GM12878 (cell line): Measurements from ENCODE around the gene PUS10. TPM values are rescaled to one million over a fixed set of nuclear protein-coding genes. Genes with fewer than 3 reads are reported as not detected.
A peak's percentile ranks its signal among the peaks of the same experiment; 100 is the strongest.

Source experiments
- ATAC-seq: fragments of 200-7000 bp; cut with Tn5 transposase; 3 replicates; pipeline ENCODE4 v1.9.1; 2020; ENCODE audit warnings: mild to moderate bottlenecking, moderate library complexity
- BruUV-seq: library from RNA; stranded (reverse); fragments of 400-500 nt; replicated peaks from 2 replicates; lab custom pipeline; 2021; lab: Mats Ljungman, UMichigan
- CTCF ChIA-PET: fragments of 300-600 bp; sonication (Branson Sonifier 250); formaldehyde crosslinking; extraction: SDS; loops from one replicate; lab custom pipeline; 2021; ENCODE audit warnings: inconsistent platforms; lab: Yijun Ruan, JAX
- POLR2A ChIA-PET: fragments of 350-600 bp; formaldehyde crosslinking; extraction: SDS; loops from one replicate; lab custom pipeline; 2021; ENCODE audit warnings: inconsistent platforms; lab: Charles Lee
- RAD21 ChIA-PET: fragments of 300-600 bp; sonication (Branson Sonifier 250); formaldehyde crosslinking; loops from one replicate; lab custom pipeline; 2023; ENCODE audit warnings: antibody characterized with exemption; ENCODE audit not compliant: unreplicated experiment; lab: Charles Lee
- SMC1A ChIA-PET: fragments of 300-600 bp; sonication (Branson Sonifier 250); formaldehyde crosslinking; loops from one replicate; lab custom pipeline; 2023; ENCODE audit not compliant: unreplicated experiment, uncharacterized antibody; lab: Charles Lee
- DNase-seq: peaks from one replicate; pipeline ENCODE4 v3.0.0-alpha.2; 2011; ENCODE audit warnings: low read depth, low spot score
- FAIRE-seq: peaks from 3 replicates; lab custom pipeline; 2011; peaks lifted over from hg19 to GRCh38; lab: Jason Lieb, UNC
- H2AFZ ChIP-seq: 2 replicates; pipeline ENCODE4 v1.6.0; 2011; ENCODE audit warnings: low read depth, low read length, control low read depth; ENCODE audit not compliant: control insufficient read depth
- H3K27ac ChIP-seq: 2 replicates; pipeline ENCODE4 v1.5.1; 2011; ENCODE audit warnings: control low read depth; ENCODE audit not compliant: control insufficient read depth, insufficient read depth
- H3K27me3 ChIP-seq, 2 experiments: replicated peaks in 1 of 2; 2 replicates each; pipeline versions ENCODE4 v1.6.0 to v1.6.1; 2011; ENCODE audit warnings: low read length in 1 of 2; ENCODE audit not compliant: control insufficient read depth in 2 of 2, insufficient read depth in 2 of 2
- H3K36me3 ChIP-seq, 2 experiments: 2 replicates each; pipeline ENCODE4 v1.5.1; 2011; ENCODE audit warnings: low read length in 1 of 2; ENCODE audit not compliant: control insufficient read depth in 2 of 2, insufficient read depth in 2 of 2
- H3K4me1 ChIP-seq: 2 replicates; pipeline ENCODE4 v1.6.1; 2011; ENCODE audit warnings: mild to moderate bottlenecking, low read length, moderate library complexity, mixed read lengths; ENCODE audit not compliant: control insufficient read depth, insufficient read depth
- H3K4me2 ChIP-seq: 2 replicates; pipeline ENCODE4 v1.6.0; 2011; ENCODE audit warnings: control low read depth; ENCODE audit not compliant: control insufficient read depth, insufficient read depth
- H3K4me3 ChIP-seq: fragments of 200-600 bp; sonication (generic); 2 replicates; pipeline ENCODE4 v1.5.1; 2016
- H3K79me2 ChIP-seq: 2 replicates; pipeline ENCODE4 v1.6.0; 2011; ENCODE audit warnings: low read length; ENCODE audit not compliant: control insufficient read depth, insufficient read depth
- H3K9ac ChIP-seq: 2 replicates; pipeline ENCODE4 v1.8.0; 2011; ENCODE audit warnings: low read length, control low read depth, mixed read lengths; ENCODE audit not compliant: control insufficient read depth, insufficient read depth
- H3K9me3 ChIP-seq: replicated peaks from 3 replicates; pipeline ENCODE4 v1.5.1; 2011; ENCODE audit warnings: mild to moderate bottlenecking, low read length; ENCODE audit not compliant: control insufficient read depth, insufficient read depth
- H4K20me1 ChIP-seq: 2 replicates; pipeline ENCODE4 v1.6.0; 2011; ENCODE audit not compliant: control insufficient read depth, insufficient read depth
- CHD1 ChIP-seq: IDR thresholded peaks from 2 replicates; pipeline ENCODE4 v1.6.1; 2012; ENCODE audit warnings: low read depth, low read length, improper control_type of control experiment
- ZNF24 ChIP-seq: fragments of 450-650 bp; IDR thresholded peaks from 2 replicates; pipeline ENCODE4 v1.6.1; 2017; ENCODE audit warnings: antibody characterized with exemption, mild to moderate bottlenecking
- WGBS: methylation state at CpG from one replicate; pipeline ENCODE4 v1.1.6; 2016; ENCODE audit warnings: low lambda C conversion rate; ENCODE audit not compliant: insufficient replicate concordance, insufficient coverage; ENCODE audit errors: missing lambda C conversion rate; 5-methylcytosine and 5-hydroxymethylcytosine counted together
- in situ Hi-C: fragments of 300-500 bp; cut with MboI; formaldehyde crosslinking; loops from 9 replicates; pipeline ENCODE4 v1.14.3; 2018; ENCODE audit warnings: mixed read lengths
- intact Hi-C: fragments of 100-400 bp; cut with micrococcal nuclease; formaldehyde crosslinking; loops from one replicate; pipeline ENCODE4 v1.14.2; 2022; ENCODE audit not compliant: unreplicated experiment
- polyA plus RNA-seq, 11 experiments: library from polyadenylated mRNA; depleted of rRNA in 4 of 11; unstranded in 6 of 11; stranded (reverse) in 5 of 11; fragments of >200 nt; fragmentation: Nextera tagmentation in 4 of 11; fragmentation: Illumina TruSeq in 1 of 11; extraction: Ambion mirVana in 4 of 11; extraction: Trizol in 1 of 11; gene quantifications; 1 replicate in 1 of 11; 2 replicates in 10 of 11; pipeline versions ENCODE4 v1.2.1 to v1.2.3, GENCODE V29; 2011 to 2016; ENCODE audit warnings: inconsistent platforms in 2 of 11, missing spikeins in 2 of 11, low read depth in 1 of 11
- small RNA-seq: library from RNA; depleted of rRNA; stranded (forward); fragments of <200 nt; gene quantifications from one replicate; pipeline ENCODE3, GENCODE V24; 2014
- total RNA-seq, 4 experiments: library from RNA; depleted of rRNA in 3 of 4; stranded (reverse); fragments of >200 nt in 3 of 4; fragmentation: Illumina TruSeq in 1 of 4; extraction: Trizol in 1 of 4; gene quantifications; 2 replicates each; pipeline versions ENCODE4 v1.2.1 to v1.2.3, GENCODE V29; 2013 to 2021
- TF ChIP-seq, protein P1 (sequence below): fragments of 450-650 bp; IDR thresholded peaks from 2 replicates; pipeline ENCODE4 v1.6.1; 2016; ENCODE audit warnings: mild to moderate bottlenecking, moderate library complexity, borderline replicate concordance

PUS10 gene
- total and polyA plus RNA-seq, 10 of the 15 experiments (the other 5 are each of a cell fraction or from before 2014, with no cell fraction given) = 9.1 to 17.0 (median 13.0) TPM

DNA sequence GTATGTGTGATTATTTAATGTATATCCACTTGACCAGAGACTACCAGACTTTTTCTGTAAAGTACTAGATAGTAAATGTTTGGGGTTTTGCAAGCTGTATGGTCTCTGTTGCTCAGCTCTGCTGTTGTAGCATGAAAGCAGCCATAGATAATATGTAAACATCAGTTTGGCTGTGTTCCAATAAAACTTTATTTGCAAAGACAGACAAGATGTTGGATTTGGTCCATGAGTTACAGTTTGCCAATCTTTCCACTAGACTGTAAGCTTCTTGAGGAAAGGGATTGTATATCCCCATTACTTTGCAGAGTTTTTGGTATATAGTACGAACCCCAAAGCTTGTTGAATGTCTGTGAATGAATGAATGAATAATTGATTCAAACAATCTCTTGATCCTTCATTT lies 119.5 kb downstream of the PUS10 start:
- CTCF ChIA-PET = interaction anchor here (1.2 to 2.0 kb wide), 4 partner anchors 9 to 99 kb away, joined by 3 to 9 read pairs (median 5); no protein-coding TSS in a partner anchor
- SMC1A ChIA-PET = interaction anchor here (0.6 to 3.4 kb wide), 10 partner anchors 11 to 93 kb away, joined by 3 to 14 read pairs (median 6); partner anchors contain the start of gene REL
- no peak for FAIRE-seq
- peaks cover 32% of the 10 kb centered on the region for H3K79me2 ChIP-seq
- peaks cover 10 to 44% of the 10 kb centered on the region in 2 experiments for H3K36me3 ChIP-seq
- BruUV-seq = no TSS peak
- H3K27ac ChIP-seq = no peak overlapping the region
- in situ Hi-C loops (no loop called here), intact Hi-C loops (no loop called here)
- no peak for ATAC-seq
- H2AFZ ChIP-seq = no peak overlapping the region
- H3K4me3 ChIP-seq = no peak overlapping the region
- peaks cover 13% of the 10 kb centered on the region for H3K4me1 ChIP-seq
- no peaks in the 10 kb centered on the region for H4K20me1 ChIP-seq
- no peaks in the 10 kb centered on the region for H3K27me3 ChIP-seq
- no peak for DNase-seq
- no peak overlapping the region; the same call in 1 of the 2 replicates for H3K4me2 ChIP-seq
- TF ChIP-seq, protein P1, sequence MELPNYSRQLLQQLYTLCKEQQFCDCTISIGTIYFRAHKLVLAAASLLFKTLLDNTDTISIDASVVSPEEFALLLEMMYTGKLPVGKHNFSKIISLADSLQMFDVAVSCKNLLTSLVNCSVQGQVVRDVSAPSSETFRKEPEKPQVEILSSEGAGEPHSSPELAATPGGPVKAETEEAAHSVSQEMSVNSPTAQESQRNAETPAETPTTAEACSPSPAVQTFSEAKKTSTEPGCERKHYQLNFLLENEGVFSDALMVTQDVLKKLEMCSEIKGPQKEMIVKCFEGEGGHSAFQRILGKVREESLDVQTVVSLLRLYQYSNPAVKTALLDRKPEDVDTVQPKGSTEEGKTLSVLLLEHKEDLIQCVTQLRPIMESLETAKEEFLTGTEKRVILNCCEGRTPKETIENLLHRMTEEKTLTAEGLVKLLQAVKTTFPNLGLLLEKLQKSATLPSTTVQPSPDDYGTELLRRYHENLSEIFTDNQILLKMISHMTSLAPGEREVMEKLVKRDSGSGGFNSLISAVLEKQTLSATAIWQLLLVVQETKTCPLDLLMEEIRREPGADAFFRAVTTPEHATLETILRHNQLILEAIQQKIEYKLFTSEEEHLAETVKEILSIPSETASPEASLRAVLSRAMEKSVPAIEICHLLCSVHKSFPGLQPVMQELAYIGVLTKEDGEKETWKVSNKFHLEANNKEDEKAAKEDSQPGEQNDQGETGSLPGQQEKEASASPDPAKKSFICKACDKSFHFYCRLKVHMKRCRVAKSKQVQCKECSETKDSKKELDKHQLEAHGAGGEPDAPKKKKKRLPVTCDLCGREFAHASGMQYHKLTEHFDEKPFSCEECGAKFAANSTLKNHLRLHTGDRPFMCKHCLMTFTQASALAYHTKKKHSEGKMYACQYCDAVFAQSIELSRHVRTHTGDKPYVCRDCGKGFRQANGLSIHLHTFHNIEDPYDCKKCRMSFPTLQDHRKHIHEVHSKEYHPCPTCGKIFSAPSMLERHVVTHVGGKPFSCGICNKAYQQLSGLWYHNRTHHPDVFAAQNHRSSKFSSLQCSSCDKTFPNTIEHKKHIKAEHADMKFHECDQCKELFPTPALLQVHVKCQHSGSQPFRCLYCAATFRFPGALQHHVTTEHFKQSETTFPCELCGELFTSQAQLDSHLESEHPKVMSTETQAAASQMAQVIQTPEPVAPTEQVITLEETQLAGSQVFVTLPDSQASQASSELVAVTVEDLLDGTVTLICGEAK = peak; percentile 88
- TF ChIP-seq CHD1 = no peak
- peak; percentile 72 for TF ChIP-seq ZNF24
- TF ChIP-seq, all 136 proteins: peak for 2
- POLR2A ChIA-PET = interaction anchor here (0.5 to 1.8 kb wide), 5 partner anchors 11 to 49 kb away, joined by 3 to 9 read pairs (median 5); partner anchors contain the start of gene REL
- no peaks in the 10 kb centered on the region for H3K9me3 ChIP-seq
- RAD21 ChIA-PET = interaction anchor here (0.7 to 2.8 kb wide), 6 partner anchors 8 to 100 kb away, joined by 3 to 14 read pairs (median 8); partner anchors contain the start of gene REL
- H3K9ac ChIP-seq = no peak overlapping the region
- 100% methylated on average over 1 of the region's 1 CpG for WGBS

Small RNAs within 50 kb of the gene (small RNA-seq; reads per million reads assigned to genes)
- not detected for gene RNA5SP95
- not detected for gene RNU4-51P

Other genes with a start within 250 kb of the PUS10 start
- gene REL, start 136.7 kb downstream of the PUS10 start, total RNA-seq (2014; rRNA removed) = 35.5 and 41.1 TPM in 2 replicates
- 48.9 and 53.0 TPM in 2 replicates for gene REL, start 136.7 kb downstream of the PUS10 start, total RNA-seq (2014; rRNA removed; fragmentation: Illumina TruSeq; extraction: Trizol)
- 49.3 and 52.4 TPM in 2 replicates for gene REL, start 136.7 kb downstream of the PUS10 start, total RNA-seq (2021)
- gene REL, start 136.7 kb downstream of the PUS10 start, polyA plus RNA-seq (2011; rRNA removed) = 27.8 and 35.1 TPM in 2 replicates
- 47.5 and 56.1 TPM in 2 replicates for gene REL, start 136.7 kb downstream of the PUS10 start, polyA plus RNA-seq (2014; fragmentation: Illumina TruSeq; extraction: Trizol)
- 10 to 100 TPM in 1 of 2 experiments, 1 to 10 TPM in 1; 6.3 to 17.7 TPM for gene REL, start 136.7 kb downstream of the PUS10 start, polyA plus RNA-seq (2014; fragmentation: Nextera tagmentation; extraction: Ambion mirVana)
- 20.2 and 25.4 TPM in 2 replicates for gene REL, start 136.7 kb downstream of the PUS10 start, polyA plus RNA-seq (2014; rRNA removed)
- gene REL, start 136.7 kb downstream of the PUS10 start, polyA plus RNA-seq (2016; fragmentation: Nextera tagmentation; extraction: Ambion mirVana) = 10 to 100 TPM; 21.9 to 25.4 TPM
- 20.7 and 26.0 TPM in 2 replicates for gene PEX13, start 535 bp downstream of the PUS10 start, total RNA-seq (2014; rRNA removed)
- 18.2 and 18.6 TPM in 2 replicates for gene PEX13, start 535 bp downstream of the PUS10 start, total RNA-seq (2014; rRNA removed; fragmentation: Illumina TruSeq; extraction: Trizol)
- 17.1 and 18.7 TPM in 2 replicates for gene PEX13, start 535 bp downstream of the PUS10 start, total RNA-seq (2021)
- gene PEX13, start 535 bp downstream of the PUS10 start, polyA plus RNA-seq (2011; rRNA removed) = 27.6 and 30.9 TPM in 2 replicates
- gene PEX13, start 535 bp downstream of the PUS10 start, polyA plus RNA-seq (2014; fragmentation: Illumina TruSeq; extraction: Trizol) = 11.5 and 11.9 TPM in 2 replicates
- gene PEX13, start 535 bp downstream of the PUS10 start, polyA plus RNA-seq (2014; fragmentation: Nextera tagmentation; extraction: Ambion mirVana) = 1 to 10 TPM; 2.6 to 4.9 TPM
- gene PEX13, start 535 bp downstream of the PUS10 start, polyA plus RNA-seq (2014; rRNA removed) = 14.9 and 15.2 TPM in 2 replicates
- 10 to 100 TPM; 22.0 to 22.6 TPM for gene PEX13, start 535 bp downstream of the PUS10 start, polyA plus RNA-seq (2016; fragmentation: Nextera tagmentation; extraction: Ambion mirVana)
- gene SANBR, start 47.6 kb upstream of the PUS10 start, total RNA-seq (2014; rRNA removed) = 6.0 and 8.5 TPM in 2 replicates
- gene SANBR, start 47.6 kb upstream of the PUS10 start, total RNA-seq (2014; rRNA removed; fragmentation: Illumina TruSeq; extraction: Trizol) = 6.7 and 8.0 TPM in 2 replicates
- 6.4 and 7.4 TPM in 2 replicates for gene SANBR, start 47.6 kb upstream of the PUS10 start, total RNA-seq (2021)
- gene SANBR, start 47.6 kb upstream of the PUS10 start, polyA plus RNA-seq (2011; rRNA removed) = 4.5 and 4.9 TPM in 2 replicates
- gene SANBR, start 47.6 kb upstream of the PUS10 start, polyA plus RNA-seq (2014; fragmentation: Illumina TruSeq; extraction: Trizol) = 6.7 and 7.0 TPM in 2 replicates
- gene SANBR, start 47.6 kb upstream of the PUS10 start, polyA plus RNA-seq (2014; fragmentation: Nextera tagmentation; extraction: Ambion mirVana) = 1 to 10 TPM; 2.2 to 3.1 TPM
- gene SANBR, start 47.6 kb upstream of the PUS10 start, polyA plus RNA-seq (2014; rRNA removed) = 6.4 and 11.0 TPM in 2 replicates
- gene SANBR, start 47.6 kb upstream of the PUS10 start, polyA plus RNA-seq (2016; fragmentation: Nextera tagmentation; extraction: Ambion mirVana) = 1 to 10 TPM; 8.0 to 8.4 TPM
- 3.8 and 6.1 TPM in 2 replicates for gene C2orf74, start 143.9 kb upstream of the PUS10 start, total RNA-seq (2014; rRNA removed)
- 14.9 and 16.1 TPM in 2 replicates for gene C2orf74, start 143.9 kb upstream of the PUS10 start, total RNA-seq (2014; rRNA removed; fragmentation: Illumina TruSeq; extraction: Trizol)
- gene C2orf74, start 143.9 kb upstream of the PUS10 start, total RNA-seq (2021) = 4.7 and 5.6 TPM in 2 replicates
- 9.8 and 18.8 TPM in 2 replicates for gene C2orf74, start 143.9 kb upstream of the PUS10 start, polyA plus RNA-seq (2011; rRNA removed)
- gene C2orf74, start 143.9 kb upstream of the PUS10 start, polyA plus RNA-seq (2014; fragmentation: Illumina TruSeq; extraction: Trizol) = 15.6 and 19.1 TPM in 2 replicates
- gene C2orf74, start 143.9 kb upstream of the PUS10 start, polyA plus RNA-seq (2014; fragmentation: Nextera tagmentation; extraction: Ambion mirVana) = 10 to 100 TPM; 25.0 TPM
- 10.2 and 10.8 TPM in 2 replicates for gene C2orf74, start 143.9 kb upstream of the PUS10 start, polyA plus RNA-seq (2014; rRNA removed)
- 10 to 100 TPM; 15.5 to 16.3 TPM for gene C2orf74, start 143.9 kb upstream of the PUS10 start, polyA plus RNA-seq (2016; fragmentation: Nextera tagmentation; extraction: Ambion mirVana)